ENCODE results near the gene PSIP1. TPM values are rescaled to one million over a fixed set of nuclear protein-coding genes. Genes with fewer than 3 reads are reported as not detected.

The PSIP1 gene
- total and polyA plus RNA-seq, 9 of the 15 experiments (the other 6 are each of a cell fraction or from before 2014, with no cell fraction given): 18.8 to 119 (median 59.9) TPM

GRCh38 chr9:15422372-15423230, 88.2 kb downstream of the PSIP1 start, which contains the start of gene SNAPC3 (continued):
- TF ChIP-seq TFE3 (CRISPR knock-in tag; IDR thresholded peaks at IDR 0.05) (no peak), ZNF3 (CRISPR knock-in tag; IDR thresholded peaks at IDR 0.05) (no peak), ZNF584 (CRISPR knock-in tag; IDR thresholded peaks at IDR 0.05; ENCODE audit: low read depth) (no peak), CHCHD3 (CRISPR knock-in tag; IDR thresholded peaks at IDR 0.05) (no peak), RFX5 (IDR thresholded peaks at IDR 0.05; ENCODE audit: low read depth, low read length) (no peak), ZNF639 (CRISPR knock-in tag; conservative IDR thresholded peaks at IDR 0.05 in 1 of 2, IDR thresholded peaks at IDR 0.05 in 1 of 2) (peak in 1 of 2 experiments; percentile 92; a peak in 2 of 4 replicates), XRCC5 (IDR thresholded peaks at IDR 0.05; ENCODE audit: low read depth, low read length) (0 out of 2 replicates have a peak, but pooled peaks have one; percentile 25), KLF13 (tag; IDR thresholded peaks at IDR 0.05; ENCODE audit: borderline replicate concordance, low read depth) (no peak), LARP7 (IDR thresholded peaks at IDR 0.05) (no peak), KLF16 (IDR thresholded peaks at IDR 0.05) (no peak), ZFPM2 (CRISPR knock-in tag; IDR thresholded peaks at IDR 0.05) (no peak), VEZF1 (CRISPR knock-in tag; IDR thresholded peaks at IDR 0.05) (peak; percentile 84), THRAP3 (IDR thresholded peaks at IDR 0.05; ENCODE audit: borderline replicate concordance) (no peak), ZNF644 (tag; IDR thresholded peaks at IDR 0.05; ENCODE audit: low read depth) (peak; percentile 80), HSF4 (CRISPR knock-in tag; IDR thresholded peaks at IDR 0.05; ENCODE audit: borderline replicate concordance) (no peak), CBX1 (IDR thresholded peaks at IDR 0.05; ENCODE audit: low read depth) (0 out of 2 replicates have a peak, but pooled peaks have one; percentile 36), ERF (CRISPR knock-in tag; IDR thresholded peaks at IDR 0.05) (no peak), MYBL2 (IDR thresholded peaks at IDR 0.05; ENCODE audit: low read depth) (peak; percentile 79), MYBL2 (CRISPR knock-in tag; IDR thresholded peaks at IDR 0.05; ENCODE audit: borderline replicate concordance) (no peak), NR4A1 (CRISPR knock-in tag; IDR thresholded peaks at IDR 0.05) (no peak), NR4A1 (tag; IDR thresholded peaks at IDR 0.05) (no peak), BRF1 (IDR thresholded peaks at IDR 0.05; ENCODE audit: borderline replicate concordance, extremely low read depth, insufficient read length) (no peak), SIN3B (IDR thresholded peaks at IDR 0.05; ENCODE audit: low read depth) (peak; percentile 39), TAF9B (IDR thresholded peaks at IDR 0.05; ENCODE audit: partially characterized antibody) (peak; percentile 41)

Data from K562 (cell line).